Lung (tissue), 12 donors: ENCODE results near the gene RASGRP1. TPM values are rescaled to one million over a fixed set of nuclear protein-coding genes. Genes with fewer than 3 reads are reported as not detected.

Experiments used
- ATAC-seq: fragments of 200-7000 bp; cut with Tn5 transposase; one replicate; pipeline ENCODE4 v1.9.1; 2020; ENCODE audit warnings: moderate number of reproducible peaks; ENCODE audit not compliant: insufficient read depth, low FRiP score
- DNase-seq, 3 donors: peaks; one replicate each; pipeline ENCODE4 v3.0.0-alpha.2; 2013 to 2017
- H3K27ac ChIP-seq, 2 donors: one replicate each; pipeline ENCODE4 v1.5.1; 2013; ENCODE audit warnings: mild to moderate bottlenecking in 2 of 2, moderate library complexity in 2 of 2, control low read depth in 1 of 2, inconsistent platforms in 1 of 2, low read depth in 1 of 2, low read length in 1 of 2
- H3K27me3 ChIP-seq, 3 donors: one replicate each; pipeline ENCODE4 v1.5.1; 2013; ENCODE audit warnings: low read length in 2 of 3; ENCODE audit not compliant: control insufficient read depth in 3 of 3, insufficient read depth in 3 of 3
- H3K36me3 ChIP-seq, 4 donors: one replicate each; pipeline ENCODE4 v1.5.1; 2013; ENCODE audit warnings: low read length in 4 of 4, mild to moderate bottlenecking in 1 of 4, moderate library complexity in 1 of 4; ENCODE audit not compliant: control insufficient read depth in 4 of 4, insufficient read depth in 4 of 4
- H3K4me1 ChIP-seq, 5 donors: one replicate each; pipeline ENCODE4 v1.5.1; 2013; ENCODE audit warnings: low read length in 5 of 5, mild to moderate bottlenecking in 2 of 5, moderate library complexity in 1 of 5; ENCODE audit not compliant: control insufficient read depth in 5 of 5, insufficient read depth in 5 of 5
- H3K4me3 ChIP-seq: one replicate; pipeline ENCODE4 v1.5.1; 2013; ENCODE audit warnings: mild to moderate bottlenecking, control low read depth, moderate library complexity
- H3K9ac ChIP-seq, 2 donors: one replicate each; pipeline ENCODE4 v1.5.1; 2013; ENCODE audit warnings: low read length in 2 of 2, control low read depth in 1 of 2; ENCODE audit not compliant: insufficient read depth in 1 of 2
- H3K9me3 ChIP-seq, 4 donors: one replicate each; pipeline ENCODE4 v1.5.1; 2013; ENCODE audit warnings: low read length in 3 of 4, mild to moderate bottlenecking in 1 of 4, moderate library complexity in 1 of 4; ENCODE audit not compliant: control insufficient read depth in 4 of 4, insufficient read depth in 3 of 4
- WGBS, 2 donors: extraction: QIAGEN DNeasy Blood & Tissue Kit; methylation state at CpG; one replicate each; pipeline ENCODE4 v1.1.7; 2013; 5-methylcytosine and 5-hydroxymethylcytosine counted together
- polyA plus RNA-seq, 2 donors: library from polyadenylated mRNA; stranded (reverse); fragments of 200-250 nt; gene quantifications; one replicate each; pipeline ENCODE4 v1.2.1, GENCODE V29; 2013
- total RNA-seq, 2 donors: library from RNA; depleted of rRNA in 1 of 2; stranded (reverse); fragments of >200 nt in 1 of 2; gene quantifications; one replicate each; pipeline ENCODE4 v1.2.1, GENCODE V29; 2014 to 2021
- TF ChIP-seq, protein P1 (sequence below): IDR thresholded peaks from 2 replicates; pipeline ENCODE4 v1.5.1; 2012; ENCODE audit warnings: mild to moderate bottlenecking; ENCODE audit errors: control extremely low read depth, extremely low read depth
- donor health status: control.
- donor health status: control.
- donor health status: Bipolar disorder and iron deficiency.
- donor health status: healthy.
- donor health status: DM: yes; HTN: yes; CAD: no.

RASGRP1 gene
- total and polyA plus RNA-seq, 4 donors: 0.81 to 7.5 (median 2.5) TPM

DNA sequence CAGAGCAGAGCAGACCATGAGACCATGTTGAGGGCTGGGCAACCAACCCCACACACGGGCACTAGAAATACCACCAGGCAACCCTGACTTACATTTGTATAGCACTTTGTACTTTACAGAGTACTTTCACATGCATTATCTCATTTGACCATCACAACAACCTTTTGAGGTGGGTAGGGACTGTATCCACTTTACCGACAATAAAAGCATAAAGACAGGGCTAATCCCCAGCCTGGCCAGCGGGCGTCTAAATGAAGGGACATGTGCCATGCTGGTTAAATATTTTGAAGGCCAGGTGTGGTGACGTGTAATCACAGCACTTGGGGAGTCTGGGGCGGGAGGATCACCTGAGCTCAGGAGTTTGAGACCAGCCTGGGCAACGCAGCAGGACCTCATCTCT is 23.6 kb downstream of the RASGRP1 start:
- no peak for ATAC-seq
- no peak overlapping the region for H3K4me3 ChIP-seq

DNA sequence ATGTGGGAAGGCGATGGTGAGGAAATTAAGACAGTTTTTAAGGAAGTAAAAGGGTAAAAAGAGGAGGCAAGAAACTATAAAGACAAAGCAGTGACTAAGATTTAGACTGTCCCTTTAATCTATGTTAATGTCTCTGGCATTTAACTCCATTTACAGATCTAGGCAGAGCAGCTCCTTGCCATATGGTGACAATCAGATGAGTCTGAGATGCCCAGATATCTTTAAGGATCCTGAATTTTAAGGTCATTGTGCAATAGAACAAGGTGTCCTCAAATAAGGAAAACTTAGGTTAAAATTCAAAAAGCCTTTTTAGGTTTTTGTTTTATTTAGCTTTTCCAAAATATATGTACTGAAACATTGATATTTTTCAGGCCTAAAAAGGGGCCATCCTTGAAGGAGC is 24.1 kb downstream of the RASGRP1 start:
- ATAC-seq (no peak), DNase-seq (no peak)
- no peaks in the 10 kb centered on the region for H3K27me3 ChIP-seq
- H3K36me3 ChIP-seq: no peaks in the 10 kb centered on the region
- H3K27ac ChIP-seq: no peak overlapping the region
- no peak overlapping the region for H3K4me3 ChIP-seq
- no peaks in the 10 kb centered on the region for H3K9me3 ChIP-seq
- no peak overlapping the region for H3K9ac ChIP-seq
- 86 to 96% methylated on average over 1 of the region's 1 CpG for WGBS, 2 donors
- H3K4me1 ChIP-seq: peaks cover 0 to 4% (median 0%) of the 10 kb centered on the region in 5 donors
- TF ChIP-seq, protein P1, sequence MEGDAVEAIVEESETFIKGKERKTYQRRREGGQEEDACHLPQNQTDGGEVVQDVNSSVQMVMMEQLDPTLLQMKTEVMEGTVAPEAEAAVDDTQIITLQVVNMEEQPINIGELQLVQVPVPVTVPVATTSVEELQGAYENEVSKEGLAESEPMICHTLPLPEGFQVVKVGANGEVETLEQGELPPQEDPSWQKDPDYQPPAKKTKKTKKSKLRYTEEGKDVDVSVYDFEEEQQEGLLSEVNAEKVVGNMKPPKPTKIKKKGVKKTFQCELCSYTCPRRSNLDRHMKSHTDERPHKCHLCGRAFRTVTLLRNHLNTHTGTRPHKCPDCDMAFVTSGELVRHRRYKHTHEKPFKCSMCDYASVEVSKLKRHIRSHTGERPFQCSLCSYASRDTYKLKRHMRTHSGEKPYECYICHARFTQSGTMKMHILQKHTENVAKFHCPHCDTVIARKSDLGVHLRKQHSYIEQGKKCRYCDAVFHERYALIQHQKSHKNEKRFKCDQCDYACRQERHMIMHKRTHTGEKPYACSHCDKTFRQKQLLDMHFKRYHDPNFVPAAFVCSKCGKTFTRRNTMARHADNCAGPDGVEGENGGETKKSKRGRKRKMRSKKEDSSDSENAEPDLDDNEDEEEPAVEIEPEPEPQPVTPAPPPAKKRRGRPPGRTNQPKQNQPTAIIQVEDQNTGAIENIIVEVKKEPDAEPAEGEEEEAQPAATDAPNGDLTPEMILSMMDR: no peak

More for the DNA sequence above, 23.6 kb downstream of the RASGRP1 start:
- no peaks in the 10 kb centered on the region for H3K9me3 ChIP-seq
- H3K27me3 ChIP-seq: no peaks in the 10 kb centered on the region
- H3K4me1 ChIP-seq: peaks cover 0 to 3% (median 0%) of the 10 kb centered on the region in 5 donors
- no peak overlapping the region for H3K9ac ChIP-seq
- no peak overlapping the region for H3K27ac ChIP-seq
- TF ChIP-seq, protein P1: no peak
- no peak for DNase-seq
- 91% methylated on average over 7 of the region's 7 CpGs for WGBS, 2 donors
- H3K36me3 ChIP-seq: no peaks in the 10 kb centered on the region

DNA sequence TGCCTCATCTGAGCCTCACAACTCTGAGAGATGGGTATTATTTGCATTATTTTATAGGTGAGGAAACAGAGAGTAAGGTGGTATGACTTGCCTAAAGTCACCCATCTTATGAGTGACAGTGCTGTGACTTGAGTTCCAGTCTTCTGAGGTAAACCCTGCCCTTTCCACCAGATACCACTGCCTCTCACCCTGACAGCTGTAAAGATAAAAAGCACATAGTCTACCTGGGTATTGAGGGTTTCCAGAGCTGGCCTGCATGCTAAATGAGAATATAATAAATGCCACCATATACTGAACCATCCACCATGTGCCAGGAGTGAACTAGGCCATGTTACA is 25.6 kb downstream of the RASGRP1 start:
- Histone ChIP-seq H3K4me3 (no peak overlapping the region), H3K9ac (no peak overlapping the region), H3K36me3 (no peaks in the 10 kb centered on the region), H3K4me1 (peaks cover 0 to 4% (median 0%) of the 10 kb centered on the region in 5 donors), H3K9me3 (no peaks in the 10 kb centered on the region), H3K27me3 (no peaks in the 10 kb centered on the region), H3K27ac (no peak overlapping the region)
- DNase-seq: no peak
- TF ChIP-seq, protein P1: no peak
- no peak for ATAC-seq

DNA sequence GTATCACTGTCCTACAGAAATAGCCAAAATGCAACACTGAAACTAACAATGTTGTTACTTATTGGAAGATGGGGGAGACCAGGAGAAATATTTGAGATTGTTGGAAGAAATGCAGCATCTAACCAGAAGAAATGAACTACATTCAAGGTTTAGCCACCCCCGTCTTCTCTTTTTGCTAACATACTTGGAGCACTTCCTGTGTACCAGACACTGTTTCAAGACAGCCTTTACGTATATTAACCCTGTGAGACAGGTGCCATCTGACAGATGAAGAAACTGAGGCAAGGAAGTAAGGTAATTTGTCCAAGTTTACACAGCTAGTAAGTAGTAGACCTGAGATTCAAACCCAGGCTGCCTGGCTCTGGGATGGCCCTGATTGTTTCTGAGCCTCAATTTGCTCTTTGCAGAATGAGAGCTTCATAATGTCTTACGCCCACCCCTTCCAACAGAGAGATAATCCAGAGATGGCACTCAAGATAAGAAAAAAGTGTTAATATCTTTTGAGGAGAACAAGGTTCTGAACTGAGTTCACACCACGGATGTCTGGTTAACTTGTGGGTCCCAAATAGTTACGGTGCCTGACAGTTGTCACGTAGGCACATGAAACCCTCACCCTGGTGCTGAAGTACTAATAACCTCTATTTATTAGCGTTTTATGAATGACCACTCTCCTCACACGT is 26.1 kb downstream of the RASGRP1 start:
- WGBS, 2 donors: 82 to 88% methylated on average over 8 of the region's 8 CpGs
- H3K36me3 ChIP-seq: no peaks in the 10 kb centered on the region
- no peaks in the 10 kb centered on the region for H3K9me3 ChIP-seq
- H3K4me1 ChIP-seq: peaks cover 0 to 4% (median 0%) of the 10 kb centered on the region in 5 donors
- no peak overlapping the region for H3K27ac ChIP-seq
- H3K27me3 ChIP-seq: no peaks in the 10 kb centered on the region
- H3K4me3 ChIP-seq: no peak overlapping the region
- no peak overlapping the region for H3K9ac ChIP-seq
- TF ChIP-seq, protein P1: no peak
- no peak for ATAC-seq
- DNase-seq: no peak
